Fibroblast of mammary gland (primary cell): Measurements from ENCODE around the gene LY9.
"Not testable (repeated sequence)": the region's sequence is repeated elsewhere in the genome, so short reads cannot be mapped to it uniquely, and the experiment has no call there.

Experiments used
- DNase-seq: peaks from one replicate; pipeline ENCODE4 v3.0.0-alpha.2; 2010; ENCODE audit warnings: low read depth
- H3K4me3 ChIP-seq: 2 replicates; pipeline ENCODE4 v1.5.1; 2011; ENCODE audit warnings: low read depth, mild to moderate bottlenecking, low read length, moderate library complexity; ENCODE audit not compliant: control insufficient read depth
- TF ChIP-seq, protein P1 (sequence below): conservative IDR thresholded peaks from 2 replicates; pipeline ENCODE4 v1.5.1; 2011; ENCODE audit warnings: low read depth, low read length, inconsistent platforms; ENCODE audit not compliant: control insufficient read depth, insufficient read depth

LY9 gene

GRCh38 chr1:160864173-160864572 lies 68.2 kb downstream of the LY9 start:
- TF ChIP-seq, protein P1, sequence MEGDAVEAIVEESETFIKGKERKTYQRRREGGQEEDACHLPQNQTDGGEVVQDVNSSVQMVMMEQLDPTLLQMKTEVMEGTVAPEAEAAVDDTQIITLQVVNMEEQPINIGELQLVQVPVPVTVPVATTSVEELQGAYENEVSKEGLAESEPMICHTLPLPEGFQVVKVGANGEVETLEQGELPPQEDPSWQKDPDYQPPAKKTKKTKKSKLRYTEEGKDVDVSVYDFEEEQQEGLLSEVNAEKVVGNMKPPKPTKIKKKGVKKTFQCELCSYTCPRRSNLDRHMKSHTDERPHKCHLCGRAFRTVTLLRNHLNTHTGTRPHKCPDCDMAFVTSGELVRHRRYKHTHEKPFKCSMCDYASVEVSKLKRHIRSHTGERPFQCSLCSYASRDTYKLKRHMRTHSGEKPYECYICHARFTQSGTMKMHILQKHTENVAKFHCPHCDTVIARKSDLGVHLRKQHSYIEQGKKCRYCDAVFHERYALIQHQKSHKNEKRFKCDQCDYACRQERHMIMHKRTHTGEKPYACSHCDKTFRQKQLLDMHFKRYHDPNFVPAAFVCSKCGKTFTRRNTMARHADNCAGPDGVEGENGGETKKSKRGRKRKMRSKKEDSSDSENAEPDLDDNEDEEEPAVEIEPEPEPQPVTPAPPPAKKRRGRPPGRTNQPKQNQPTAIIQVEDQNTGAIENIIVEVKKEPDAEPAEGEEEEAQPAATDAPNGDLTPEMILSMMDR, result no peak
- no peak overlapping the region for H3K4me3 ChIP-seq
- DNase-seq, result no peak

DNA sequence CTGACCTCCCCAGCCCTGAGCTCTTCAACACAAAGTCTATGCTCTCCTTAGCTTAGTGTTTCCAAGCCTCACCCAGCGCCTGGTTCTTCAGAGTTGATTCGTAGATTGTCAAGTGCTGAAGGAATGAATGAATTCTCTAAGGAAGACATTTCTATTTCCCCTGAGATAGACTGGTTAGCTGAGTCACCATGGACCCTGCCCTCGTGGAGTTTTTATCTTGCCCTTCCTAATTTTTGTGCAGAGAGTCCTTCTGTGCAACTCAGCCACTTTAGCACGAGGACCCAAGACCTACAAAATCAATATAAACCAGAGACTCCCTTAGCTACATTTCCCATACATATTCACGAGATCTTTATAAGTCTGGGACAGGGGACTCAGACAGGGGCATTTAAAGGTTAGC lies 69.4 kb downstream of the LY9 start:
- H3K4me3 ChIP-seq, result no peak overlapping the region
- TF ChIP-seq, protein P1, result no peak
- DNase-seq, result no peak

GRCh38 chr1:160866001-160866694 lies 70.2 kb downstream of the LY9 start:
- DNase-seq, result no peak
- TF ChIP-seq, protein P1, result no peak
- H3K4me3 ChIP-seq, result no peak overlapping the region

DNA sequence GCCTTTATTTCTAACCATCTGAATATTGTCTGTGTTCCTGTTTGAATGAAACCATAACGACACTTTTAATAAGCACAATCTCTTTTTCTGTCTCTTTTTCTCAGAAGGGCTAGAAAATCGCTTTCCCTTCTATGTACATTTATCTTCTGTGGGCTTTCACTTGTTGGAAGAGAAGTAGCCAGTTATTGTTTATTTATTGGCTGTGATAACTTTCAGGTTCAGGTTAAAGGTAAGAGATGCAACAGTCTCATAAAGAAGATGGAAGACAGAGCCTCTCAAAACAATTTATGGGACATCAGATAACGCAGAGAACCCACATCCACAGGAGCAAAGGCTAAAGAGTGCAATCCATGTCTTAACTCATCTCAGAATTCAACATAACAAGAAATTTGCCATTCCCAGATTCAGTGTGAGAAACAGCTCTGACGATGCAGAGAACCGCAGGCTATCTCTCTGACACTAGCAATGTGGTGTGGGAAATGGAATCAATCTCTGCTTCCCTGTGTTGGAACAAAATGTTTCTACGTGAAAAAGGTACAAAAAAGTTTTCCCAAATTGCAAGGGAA lies 70.8 kb downstream of the LY9 start:
- DNase-seq, result no peak
- H3K4me3 ChIP-seq, result no peak overlapping the region
- TF ChIP-seq, protein P1, result no peak

DNA sequence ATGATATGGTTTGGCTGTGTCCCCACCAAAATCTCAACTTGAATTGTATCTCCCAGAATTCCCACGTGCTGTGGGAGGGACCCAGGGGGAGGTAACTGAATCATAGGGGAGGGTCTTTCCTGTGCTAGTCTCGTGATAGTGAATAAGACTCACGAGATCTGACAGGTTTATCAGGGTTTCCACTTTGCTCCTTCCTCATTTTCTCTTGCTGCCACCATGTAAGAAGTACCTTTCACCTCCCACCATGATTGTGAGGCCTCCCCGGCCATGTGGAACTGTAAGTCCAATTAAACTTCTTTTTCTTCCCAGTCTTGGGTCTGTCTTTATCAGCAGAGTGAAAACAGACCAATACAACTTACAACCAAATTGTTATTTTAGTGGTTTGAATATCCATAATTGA lies 71.7 kb downstream of the LY9 start:
- H3K4me3 ChIP-seq, DNase-seq: not testable (repeated sequence)

- no peak for DNase-seq
- TF ChIP-seq, protein P1, result no peak
Observed at GRCh38 chr1:160868141-160868540, 72.2 kb downstream of the LY9 start.

DNA sequence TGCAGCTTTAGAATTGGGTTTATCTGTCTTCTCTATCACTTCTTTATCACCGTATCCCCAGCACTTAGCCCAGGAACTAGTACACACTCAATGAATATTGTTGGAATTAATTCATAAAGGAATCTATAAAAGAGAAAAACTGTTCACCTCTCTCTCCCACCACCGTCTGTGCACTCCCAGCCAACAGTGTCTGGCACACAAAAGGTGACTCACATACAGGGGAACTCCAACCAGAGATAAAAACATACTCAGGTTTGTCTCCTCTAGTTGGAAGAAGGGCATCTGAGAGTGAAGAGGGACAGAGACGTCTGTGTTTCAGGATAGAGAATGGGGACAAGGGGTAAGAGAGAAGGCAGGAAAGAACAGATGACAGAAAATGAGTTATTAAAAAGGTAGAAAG lies 79.0 kb downstream of the LY9 start:
- TF ChIP-seq, protein P1, result no peak

More at GRCh38 chr1:160868141-160868540, 72.2 kb downstream of the LY9 start:
- no peak overlapping the region for H3K4me3 ChIP-seq

GRCh38 chr1:160875591-160875990 lies 79.6 kb downstream of the LY9 start:
- not testable (repeated sequence) for DNase-seq, H3K4me3 ChIP-seq

More for the DNA sequence above, 79.0 kb downstream of the LY9 start:
- no peak for DNase-seq
- H3K4me3 ChIP-seq, result no peak overlapping the region
